ENCODE measurements around the gene PLEKHG4B.
"Not testable (repeated sequence)": the region's sequence is repeated elsewhere in the genome, so short reads cannot be mapped to it uniquely, and the experiment has no call there.

PLEKHG4B gene

GRCh38 chr5:91556-92263, at the start of gene PLEKHG4B:
Gene PLEKHG4B, plus strand, starts transcription at chr5:92168. Its CDS starts 64 bp downstream, at chr5:92232.
- no peak for DNase-seq

GRCh38 chr5:42250-42649, 49.7 kb upstream of the PLEKHG4B start:
- no peak for DNase-seq

- no peak for DNase-seq
These were observed 43.8 kb upstream of the PLEKHG4B start for GRCh38 chr5:48192-48591.

GRCh38 chr5:49530-49929, 42.4 kb upstream of the PLEKHG4B start:
- not testable (repeated sequence) for DNase-seq

GRCh38 chr5:49953-50544, 41.9 kb upstream of the PLEKHG4B start:
- DNase-seq: no peak

- DNase-seq: no peak
These were observed 41.1 kb upstream of the PLEKHG4B start for GRCh38 chr5:50724-51499.

GRCh38 chr5:51500-51823, 40.5 kb upstream of the PLEKHG4B start:
- no peak for DNase-seq

- peak; percentile 37 for DNase-seq
These were observed 38.4 kb upstream of the PLEKHG4B start for GRCh38 chr5:53381-54174.

- no peak for DNase-seq
These were observed 37.7 kb upstream of the PLEKHG4B start for GRCh38 chr5:54175-54730.

GRCh38 chr5:54876-55569, 36.9 kb upstream of the PLEKHG4B start:
- no peak for DNase-seq

- no peak for DNase-seq
These were observed 35.2 kb upstream of the PLEKHG4B start for GRCh38 chr5:56561-57290.

- DNase-seq: not testable (repeated sequence)
These were observed 31.7 kb upstream of the PLEKHG4B start for GRCh38 chr5:60250-60649.

GRCh38 chr5:70440-70839, 21.5 kb upstream of the PLEKHG4B start:
- no peak for DNase-seq

- not testable (repeated sequence) for DNase-seq
These were observed 19.4 kb upstream of the PLEKHG4B start for GRCh38 chr5:72316-73180.

- not testable (repeated sequence) for DNase-seq
These were observed 18.9 kb upstream of the PLEKHG4B start for GRCh38 chr5:73181-73447.

- no peak for DNase-seq
These were observed 18.0 kb upstream of the PLEKHG4B start for GRCh38 chr5:73768-74502.

GRCh38 chr5:74503-75109, 17.4 kb upstream of the PLEKHG4B start:
- DNase-seq: no peak

- DNase-seq: no peak
These were observed 16.3 kb upstream of the PLEKHG4B start for GRCh38 chr5:75331-76320.
